ENCODE results near the gene MAPRE3. TPM values are rescaled to one million over a fixed set of nuclear protein-coding genes. Genes with fewer than 3 reads are reported as not detected.

The MAPRE3 gene
- total and polyA plus RNA-seq, 10 donors = 5.2 to 17.9 (median 11.9) TPM

GRCh38 chr2:27023740-27024139, 53.3 kb downstream of the MAPRE3 start:
- H3K27ac ChIP-seq = no peak overlapping the region
- H3K9me3 ChIP-seq = no peaks in the 10 kb centered on the region
- peaks cover 0 to 11% (median 0%) of the 10 kb centered on the region in 6 donors for H3K4me1 ChIP-seq
- H3K27me3 ChIP-seq (replicated peaks in 1 of 7) = no peaks in the 10 kb centered on the region
- DNase-seq = no peak
- H3K36me3 ChIP-seq = peaks cover 0 to 66% (median 16%) of the 10 kb centered on the region in 6 donors
- TF ChIP-seq POLR2A (IDR thresholded peaks at IDR 0.05) = no peak
- TF ChIP-seq CTCF (IDR thresholded peaks at IDR 0.05 in 8 of 11, conservative IDR thresholded peaks at IDR 0.05 in 3 of 11) = no peak
- peak in 1 of 3 donors; percentile 19 for TF ChIP-seq POLR2AphosphoS5 (IDR thresholded peaks at IDR 0.05)
- no peak overlapping the region for H3K4me3 ChIP-seq
- WGBS, 5 donors = 88 to 96% (median 91%) methylated on average over 7 of the region's 7 CpGs
- intact Hi-C loops (cut with DNase I; ENCODE audit: low total_unique reads) = no loop called here

GRCh38 chr2:27024188-27024587, 53.8 kb downstream of the MAPRE3 start:
- no peak for DNase-seq
- Histone ChIP-seq H3K27me3 (replicated peaks in 1 of 7) (no peaks in the 10 kb centered on the region), H3K4me3 (no peak overlapping the region), H3K36me3 (peaks cover 0 to 70% (median 16%) of the 10 kb centered on the region in 6 donors), H3K9me3 (no peaks in the 10 kb centered on the region), H3K4me1 (peaks cover 0 to 12% (median 0%) of the 10 kb centered on the region in 6 donors), H3K27ac (no peak overlapping the region)
- WGBS, 5 donors = 86 to 95% (median 90%) methylated on average over 17 to 18 of the region's 18 CpGs
- intact Hi-C loops (cut with DNase I; ENCODE audit: low total_unique reads) = no loop called here
- TF ChIP-seq POLR2AphosphoS5 (IDR thresholded peaks at IDR 0.05) = no peak
- TF ChIP-seq POLR2A (IDR thresholded peaks at IDR 0.05) = no peak
- no peak for TF ChIP-seq CTCF (IDR thresholded peaks at IDR 0.05 in 8 of 11, conservative IDR thresholded peaks at IDR 0.05 in 3 of 11)

GRCh38 chr2:27024812-27025211, 54.4 kb downstream of the MAPRE3 start:
- no peak overlapping the region for H3K4me3 ChIP-seq
- H3K27me3 ChIP-seq (replicated peaks in 1 of 7) = no peaks in the 10 kb centered on the region
- peaks cover 0 to 19% (median 0%) of the 10 kb centered on the region in 6 donors for H3K4me1 ChIP-seq
- no peak overlapping the region for H3K27ac ChIP-seq
- TF ChIP-seq CTCF (IDR thresholded peaks at IDR 0.05 in 8 of 11, conservative IDR thresholded peaks at IDR 0.05 in 3 of 11) (no peak), POLR2A (IDR thresholded peaks at IDR 0.05) (no peak), POLR2AphosphoS5 (IDR thresholded peaks at IDR 0.05) (no peak)
- H3K36me3 ChIP-seq = peaks cover 0 to 70% (median 16%) of the 10 kb centered on the region in 6 donors
- no peak for DNase-seq
- 91 to 95% (median 92%) methylated on average over 12 of the region's 12 CpGs for WGBS, 5 donors
- no peaks in the 10 kb centered on the region for H3K9me3 ChIP-seq
- intact Hi-C loops (cut with DNase I; ENCODE audit: low total_unique reads) = no loop called here

- WGBS, 5 donors = 90 to 94% (median 93%) methylated on average over 9 to 13 of the region's 13 CpGs
- peaks cover 0 to 24% (median 0%) of the 10 kb centered on the region in 6 donors for H3K4me1 ChIP-seq
- no peak for TF ChIP-seq CTCF (IDR thresholded peaks at IDR 0.05 in 8 of 11, conservative IDR thresholded peaks at IDR 0.05 in 3 of 11)
- TF ChIP-seq POLR2AphosphoS5 (IDR thresholded peaks at IDR 0.05) = no peak
- no peak for TF ChIP-seq POLR2A (IDR thresholded peaks at IDR 0.05)
- no peaks in the 10 kb centered on the region for H3K9me3 ChIP-seq
- intact Hi-C loops (cut with DNase I; ENCODE audit: low total_unique reads) = no loop called here
- no peaks in the 10 kb centered on the region for H3K27me3 ChIP-seq (replicated peaks in 1 of 7)
- H3K27ac ChIP-seq = no peak overlapping the region
- DNase-seq = no peak
- H3K36me3 ChIP-seq = peaks cover 0 to 70% (median 16%) of the 10 kb centered on the region in 6 donors
- no peak overlapping the region for H3K4me3 ChIP-seq
These were observed 54.9 kb downstream of the MAPRE3 start for GRCh38 chr2:27025281-27025800.
